ENCODE measurements around the gene LRRC3.
"Not testable (repeated sequence)": the region's sequence is repeated elsewhere in the genome, so short reads cannot be mapped to it uniquely, and the experiment has no call there.

LRRC3 gene

GRCh38 chr21:44473915-44474555 is 18.7 kb downstream of the LRRC3 start:
- in situ Hi-C loops (cut with MboI; ENCODE audit: low sequenced_read_pairs) = no loop called here

- in situ Hi-C loops (cut with MboI; ENCODE audit: low sequenced_read_pairs) = no loop called here
These were observed 20.0 kb downstream of the LRRC3 start for GRCh38 chr21:44475266-44475845.

- in situ Hi-C loops (cut with MboI; ENCODE audit: low sequenced_read_pairs) = no loop called here
These were observed 21.8 kb downstream of the LRRC3 start for GRCh38 chr21:44477131-44477530.

- in situ Hi-C loops (cut with MboI; ENCODE audit: low sequenced_read_pairs) = no loop called here
These were observed 22.4 kb downstream of the LRRC3 start for GRCh38 chr21:44477712-44478111.

- in situ Hi-C loops (cut with MboI; ENCODE audit: low sequenced_read_pairs) = no loop called here
These were observed 23.0 kb downstream of the LRRC3 start for GRCh38 chr21:44478124-44478800.

- in situ Hi-C loops (cut with MboI; ENCODE audit: low sequenced_read_pairs) = no loop called here
These were observed 23.5 kb downstream of the LRRC3 start for GRCh38 chr21:44478801-44479167.

GRCh38 chr21:44479556-44480199 is 24.4 kb downstream of the LRRC3 start:
- in situ Hi-C loops (cut with MboI; ENCODE audit: low sequenced_read_pairs) = not testable (repeated sequence)

- in situ Hi-C loops (cut with MboI; ENCODE audit: low sequenced_read_pairs) = no loop called here
These were observed 25.1 kb downstream of the LRRC3 start for GRCh38 chr21:44480200-44481053.

GRCh38 chr21:44482581-44483287 is 27.4 kb downstream of the LRRC3 start:
- in situ Hi-C loops (cut with MboI; ENCODE audit: low sequenced_read_pairs) = no loop called here

- in situ Hi-C loops (cut with MboI; ENCODE audit: low sequenced_read_pairs) = no loop called here
These were observed 28.3 kb downstream of the LRRC3 start for GRCh38 chr21:44483288-44484237.

GRCh38 chr21:44484498-44485253 is 29.4 kb downstream of the LRRC3 start:
- in situ Hi-C loops (cut with MboI; ENCODE audit: low sequenced_read_pairs) = no loop called here

GRCh38 chr21:44485254-44485793 is 30.0 kb downstream of the LRRC3 start:
- in situ Hi-C loops (cut with MboI; ENCODE audit: low sequenced_read_pairs) = no loop called here

GRCh38 chr21:44485796-44486195 is 30.5 kb downstream of the LRRC3 start:
- in situ Hi-C loops (cut with MboI; ENCODE audit: low sequenced_read_pairs) = no loop called here

- in situ Hi-C loops (cut with MboI; ENCODE audit: low sequenced_read_pairs) = no loop called here
These were observed 31.0 kb downstream of the LRRC3 start for GRCh38 chr21:44486302-44486701.

GRCh38 chr21:44487831-44488230 is 32.5 kb downstream of the LRRC3 start:
- in situ Hi-C loops (cut with MboI; ENCODE audit: low sequenced_read_pairs) = no loop called here

- in situ Hi-C loops (cut with MboI; ENCODE audit: low sequenced_read_pairs) = no loop called here
These were observed 34.7 kb downstream of the LRRC3 start for GRCh38 chr21:44489962-44490361.

- in situ Hi-C loops (cut with MboI; ENCODE audit: low sequenced_read_pairs) = no loop called here
These were observed 35.1 kb downstream of the LRRC3 start for GRCh38 chr21:44490405-44490804.

GRCh38 chr21:44490816-44491215 is 35.5 kb downstream of the LRRC3 start:
- in situ Hi-C loops (cut with MboI; ENCODE audit: low sequenced_read_pairs) = no loop called here
